GM12873 (cell line): ENCODE measurements around the gene NUP210L.

Experiments
- CTCF ChIP-seq: IDR thresholded peaks from 2 replicates; pipeline ENCODE4 v1.5.1; 2012; ENCODE audit warnings: low read depth, mild to moderate bottlenecking, moderate library complexity, low read length, control low read depth; ENCODE audit not compliant: insufficient read depth; ENCODE audit errors: missing control alignments

The NUP210L gene

DNA sequence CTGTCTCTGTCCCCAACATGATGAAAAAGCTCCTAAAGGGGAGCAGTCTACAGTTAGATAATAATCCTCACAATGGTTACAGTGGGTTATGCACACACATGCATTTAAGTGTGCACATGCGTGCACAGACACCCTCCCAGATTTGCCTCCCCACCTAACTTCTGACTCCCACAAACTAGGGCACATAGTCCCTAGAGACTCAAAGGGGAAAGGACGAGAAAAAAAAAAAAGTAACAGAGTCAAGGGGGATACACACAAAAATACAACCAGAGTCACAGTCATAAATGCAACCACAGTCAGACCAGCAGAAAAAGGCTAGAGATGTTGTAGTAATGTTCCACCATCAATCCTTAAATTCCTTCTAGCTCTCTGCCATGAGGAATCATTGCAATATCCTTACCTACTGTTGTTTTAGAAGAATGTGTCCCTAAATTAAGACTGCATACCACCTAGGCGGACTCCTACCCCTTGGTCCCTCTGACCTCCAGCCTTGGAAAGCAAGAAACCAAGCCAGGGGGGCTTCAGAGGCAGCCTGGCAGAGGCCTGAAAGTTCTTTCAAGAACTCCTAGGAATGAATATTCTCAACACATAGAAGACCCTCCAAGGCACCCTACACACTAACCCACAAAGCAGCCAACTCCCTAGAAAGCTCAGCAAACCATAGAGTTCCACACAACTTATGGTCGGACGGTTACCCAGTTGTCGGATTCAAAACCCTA is 197.7 kb downstream of the NUP210L start:
- TF ChIP-seq CTCF = no peak

DNA sequence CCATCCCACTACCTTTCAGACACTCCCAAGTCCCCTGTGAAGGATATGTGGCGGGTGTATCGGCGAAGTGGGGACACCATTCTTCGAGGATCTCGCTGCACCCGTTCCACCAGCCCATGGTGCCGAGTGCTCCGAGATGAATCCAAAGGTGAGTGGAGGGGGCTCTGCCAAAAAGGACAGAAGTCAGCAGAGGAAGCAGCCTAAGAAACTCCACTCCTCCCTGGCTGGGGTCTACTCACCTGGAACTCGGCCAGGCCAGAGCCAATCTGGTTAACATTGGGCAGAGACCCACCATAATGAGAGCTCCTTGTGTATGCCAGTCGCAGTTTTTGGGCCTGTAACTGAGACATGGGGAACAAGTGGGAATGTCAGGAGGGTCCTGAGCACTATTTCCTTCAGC is 200.0 kb downstream of the NUP210L start:
- TF ChIP-seq CTCF = no peak

DNA sequence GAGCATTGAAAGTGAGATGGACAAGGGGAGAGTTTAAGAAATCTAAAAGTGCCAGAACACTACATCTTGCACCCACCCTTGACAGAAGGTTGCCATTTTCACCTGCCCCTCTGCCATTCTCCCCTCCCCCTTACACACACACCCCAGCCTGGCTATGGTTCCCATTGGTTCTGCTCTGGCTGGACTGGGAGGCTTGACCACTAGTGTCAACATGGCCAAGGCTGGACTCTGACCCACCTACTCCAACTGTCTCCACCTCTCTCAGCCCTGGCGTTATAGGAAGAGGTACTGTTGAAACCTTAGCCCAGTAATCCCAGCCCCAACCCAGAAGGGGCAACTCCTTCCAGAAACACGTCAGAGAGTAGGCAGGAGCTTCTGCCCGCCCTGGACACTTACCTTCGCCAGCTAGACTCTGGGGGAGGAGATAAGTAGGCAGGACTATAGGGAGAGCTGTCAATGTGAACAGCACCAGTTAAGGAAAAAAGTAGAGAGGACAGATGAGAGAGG is 201.0 kb downstream of the NUP210L start:
- TF ChIP-seq CTCF = no peak

- TF ChIP-seq CTCF = no peak
Measured at GRCh38 chr1:153951801-153952200, 203.1 kb downstream of the NUP210L start.

- no peak for TF ChIP-seq CTCF
Measured at GRCh38 chr1:153951183-153951582, 203.7 kb downstream of the NUP210L start.

GRCh38 chr1:153946622-153947241 is 208.1 kb downstream of the NUP210L start, which contains the start of gene DENND4B:
Gene DENND4B, minus strand, starts transcription at chr1:153946718. Its CDS starts 2,344 bp downstream, at chr1:153944374.
- peak; percentile 85 for TF ChIP-seq CTCF

GRCh38 chr1:153945795-153946621 is 208.9 kb downstream of the NUP210L start:
- no peak for TF ChIP-seq CTCF
